ENCODE measurements around the gene DFFB.

The DFFB gene

DNA sequence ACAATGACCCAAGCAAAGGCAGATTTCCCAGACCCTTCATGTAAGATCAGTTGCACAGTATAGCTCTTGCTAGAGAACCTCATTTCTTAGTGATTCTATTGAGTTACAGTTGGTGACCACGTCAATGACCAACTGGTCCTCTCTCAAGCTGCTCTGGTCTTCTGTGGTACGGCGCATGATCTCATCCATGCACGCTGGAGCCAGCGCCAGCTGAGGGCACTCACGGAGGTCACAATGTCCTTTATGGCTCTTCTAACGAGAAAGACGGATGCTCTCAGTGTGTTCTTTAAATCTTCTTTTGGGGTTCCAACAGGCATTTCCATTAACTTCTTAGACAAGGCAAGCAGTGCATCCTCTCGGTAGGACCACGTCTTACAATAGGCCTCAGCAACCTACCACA lies 22.6 kb upstream of the DFFB start:
- no peak for DNase-seq

GRCh38 chr1:3836421-3836820 lies 20.9 kb upstream of the DFFB start:
- no peak for DNase-seq

GRCh38 chr1:3837200-3837599 lies 20.1 kb upstream of the DFFB start:
- no peak for DNase-seq

GRCh38 chr1:3837685-3838084 lies 19.6 kb upstream of the DFFB start:
- DNase-seq = no peak

- DNase-seq = no peak
These were observed 18.5 kb upstream of the DFFB start for GRCh38 chr1:3838788-3839187.

DNA sequence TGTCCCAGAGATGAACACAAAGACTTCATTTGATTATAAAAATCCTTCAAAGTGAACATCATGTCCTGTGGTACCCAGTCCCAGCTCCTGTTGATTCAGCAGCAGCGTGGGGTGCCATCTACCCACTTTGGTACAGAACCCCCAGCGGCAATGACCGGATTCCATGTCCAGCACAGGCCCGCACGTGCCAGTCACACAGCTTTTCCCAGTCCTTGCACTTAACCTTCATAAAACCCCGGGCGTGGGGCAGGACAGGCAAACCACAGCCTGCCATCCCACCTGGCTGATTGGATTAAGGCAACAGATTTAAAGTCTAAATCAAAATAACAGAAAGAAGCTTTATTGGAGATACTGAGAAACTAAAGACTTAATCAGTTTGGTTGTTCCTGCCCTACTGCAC lies 15.8 kb upstream of the DFFB start:
- DNase-seq = no peak

- DNase-seq = no peak
These were observed 14.4 kb upstream of the DFFB start for GRCh38 chr1:3842912-3843311.

DNA sequence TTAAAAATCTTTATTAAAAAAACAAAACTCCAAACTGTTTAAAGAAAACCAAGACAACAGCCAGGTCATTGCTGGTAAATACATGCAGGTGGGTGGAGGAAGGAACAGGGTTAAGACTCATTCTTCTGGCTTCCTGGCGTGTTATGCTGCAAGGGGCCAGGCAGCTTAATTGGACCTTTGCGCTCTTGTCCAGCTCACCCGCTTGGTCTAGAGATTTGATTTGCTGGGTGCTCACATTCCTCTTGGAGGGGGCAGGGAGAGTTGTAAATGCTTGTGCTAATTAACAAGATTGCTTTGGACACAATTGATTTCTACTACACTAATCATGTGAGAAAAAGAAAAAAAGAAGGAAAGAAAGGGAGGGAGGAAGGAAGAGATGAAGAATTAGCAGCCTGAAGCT lies 10.7 kb upstream of the DFFB start:
- no peak for DNase-seq

DNA sequence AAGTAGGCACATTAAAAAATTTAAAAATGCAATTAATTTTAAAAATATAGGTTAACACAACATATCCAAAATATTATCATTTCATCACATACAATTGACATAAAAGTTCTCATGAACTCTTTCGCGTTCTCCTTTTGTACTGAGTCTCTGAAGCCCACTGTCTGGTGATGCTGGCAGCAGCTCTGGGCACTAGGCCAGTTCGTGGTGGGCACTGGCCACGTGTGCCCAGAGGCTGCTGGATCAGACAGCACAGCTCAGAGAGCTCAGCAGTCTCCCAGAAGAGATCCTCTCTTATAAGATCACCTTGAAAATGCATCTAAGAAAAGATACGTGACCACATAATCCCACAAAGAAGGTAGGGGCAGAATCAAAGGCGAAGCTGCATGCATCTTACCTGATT lies 10.2 kb upstream of the DFFB start:
- DNase-seq = no peak

GRCh38 chr1:3850857-3851256 lies 6.4 kb upstream of the DFFB start:
- DNase-seq = no peak

DNA sequence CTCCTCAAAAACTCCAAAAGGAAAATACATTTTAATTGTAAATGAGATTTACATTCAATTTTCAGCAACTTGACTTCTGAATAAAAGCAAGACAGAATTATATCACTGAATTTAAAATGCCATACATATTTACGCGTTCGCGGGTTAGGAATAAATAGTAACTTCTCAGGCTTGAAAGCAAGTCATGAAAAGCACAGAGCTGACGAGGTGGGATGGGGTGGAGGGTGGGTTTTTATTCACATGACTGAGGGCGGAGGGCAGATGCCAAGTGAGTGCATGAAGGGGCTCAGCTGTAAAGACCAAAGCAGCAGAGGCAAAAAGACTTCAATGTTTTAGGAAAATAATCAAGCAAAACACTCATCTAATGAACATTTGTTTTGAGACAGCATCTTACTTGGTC lies 6.0 kb upstream of the DFFB start:
- no peak for DNase-seq

GRCh38 chr1:3852091-3852490 lies 5.2 kb upstream of the DFFB start:
- DNase-seq = no peak

- no peak for DNase-seq
These were observed 4.4 kb upstream of the DFFB start for GRCh38 chr1:3852711-3853485.

GRCh38 chr1:3857791-3858129 lies 484 bp downstream of the DFFB start:
- DNase-seq = no peak

DNA sequence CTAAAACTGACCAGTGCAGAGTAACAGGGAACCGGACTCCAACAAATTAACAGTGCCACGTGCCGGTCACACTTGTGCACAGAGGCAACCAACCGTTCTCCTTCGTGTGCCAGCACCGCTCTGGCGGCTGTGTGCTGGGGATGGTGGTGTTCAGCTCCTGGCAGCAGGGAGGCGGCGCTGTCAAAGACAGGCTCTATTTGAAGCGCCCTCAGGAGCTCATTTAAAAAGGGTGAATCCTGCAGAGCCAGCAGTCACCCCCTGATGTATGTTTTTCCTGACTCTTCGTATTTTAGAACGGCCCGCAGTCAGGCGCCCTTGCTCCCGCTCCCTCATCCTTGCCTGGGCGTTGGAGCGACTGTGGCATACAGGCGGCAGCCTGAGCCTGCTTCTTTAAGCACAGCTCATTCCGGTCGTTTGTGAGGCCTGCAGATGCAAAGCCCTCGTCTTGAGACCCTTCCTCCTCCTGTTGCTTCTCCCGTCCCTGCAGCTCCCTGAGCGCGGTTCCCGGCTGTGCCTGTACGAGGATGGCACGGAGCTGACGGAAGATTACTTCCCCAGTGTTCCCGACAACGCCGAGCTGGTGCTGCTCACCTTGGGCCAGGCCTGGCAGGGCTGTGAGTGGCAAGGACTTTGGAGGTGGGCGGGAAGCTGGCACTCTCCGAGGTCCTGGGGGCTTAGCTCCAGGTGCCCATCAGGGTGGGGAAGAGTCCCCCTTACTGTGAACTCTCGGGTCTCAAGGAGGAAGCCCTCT lies 1.1 kb downstream of the DFFB start:
- no peak for DNase-seq

GRCh38 chr1:3863231-3863935 lies 6.1 kb downstream of the DFFB start:
- DNase-seq = no peak

- DNase-seq = no peak
These were observed 7.6 kb downstream of the DFFB start for GRCh38 chr1:3864884-3865283.

DNA sequence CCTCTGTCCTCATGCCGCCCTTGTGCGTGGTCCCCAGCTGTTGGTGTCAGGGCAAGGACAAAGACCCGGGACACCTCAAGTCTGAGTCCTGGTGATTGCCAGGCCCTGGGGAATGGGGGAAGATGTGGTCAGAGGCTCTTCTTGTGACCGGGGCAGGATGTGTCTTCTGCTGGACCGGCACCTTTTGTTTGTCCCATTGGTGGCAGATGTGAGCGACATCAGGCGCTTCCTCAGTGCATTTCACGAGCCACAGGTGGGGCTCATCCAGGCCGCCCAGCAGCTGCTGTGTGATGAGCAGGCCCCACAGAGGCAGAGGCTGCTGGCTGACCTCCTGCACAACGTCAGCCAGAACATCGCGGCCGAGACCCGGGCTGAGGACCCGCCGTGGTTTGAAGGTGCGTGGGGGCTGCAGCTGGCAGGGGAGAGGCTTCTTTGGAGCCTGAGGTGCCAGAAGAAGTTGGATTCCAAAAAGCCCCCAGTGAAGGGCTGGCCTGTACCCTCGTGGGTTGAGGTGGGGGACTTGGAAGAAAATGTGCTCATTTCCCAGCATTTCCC lies 8.4 kb downstream of the DFFB start:
- no peak for DNase-seq

- DNase-seq = no peak
These were observed 11.3 kb downstream of the DFFB start for GRCh38 chr1:3868464-3869006.

- DNase-seq = no peak
These were observed 12.6 kb downstream of the DFFB start for GRCh38 chr1:3869751-3870301.

GRCh38 chr1:3871451-3871805 lies 14.2 kb downstream of the DFFB start:
- no peak for DNase-seq

- DNase-seq = no peak
These were observed 15.3 kb downstream of the DFFB start for GRCh38 chr1:3872546-3872945.

GRCh38 chr1:3874736-3875135 lies 17.5 kb downstream of the DFFB start:
- no peak for DNase-seq
